ENCODE data around the gene IRF2.

DNA sequence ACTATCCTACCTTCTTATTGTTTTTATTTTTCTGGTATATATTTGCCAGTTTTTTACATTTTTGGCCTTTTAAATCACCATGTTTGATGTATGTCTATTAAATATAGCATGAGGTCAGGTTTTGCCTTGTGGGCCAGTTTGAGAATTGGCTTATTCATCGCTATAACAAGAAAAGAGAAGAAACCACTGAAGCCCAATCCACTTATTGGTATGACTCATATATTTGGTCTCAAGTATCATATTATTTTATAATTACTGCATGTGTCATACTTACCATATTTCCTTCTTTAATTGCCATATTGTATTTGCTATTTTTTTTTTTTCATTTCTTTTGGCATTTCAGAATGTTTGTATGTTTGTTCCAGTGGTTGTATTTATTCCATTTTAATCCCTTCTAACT is 99.3 kb downstream of the IRF2 start:
- TF ChIP-seq, protein P1, sequence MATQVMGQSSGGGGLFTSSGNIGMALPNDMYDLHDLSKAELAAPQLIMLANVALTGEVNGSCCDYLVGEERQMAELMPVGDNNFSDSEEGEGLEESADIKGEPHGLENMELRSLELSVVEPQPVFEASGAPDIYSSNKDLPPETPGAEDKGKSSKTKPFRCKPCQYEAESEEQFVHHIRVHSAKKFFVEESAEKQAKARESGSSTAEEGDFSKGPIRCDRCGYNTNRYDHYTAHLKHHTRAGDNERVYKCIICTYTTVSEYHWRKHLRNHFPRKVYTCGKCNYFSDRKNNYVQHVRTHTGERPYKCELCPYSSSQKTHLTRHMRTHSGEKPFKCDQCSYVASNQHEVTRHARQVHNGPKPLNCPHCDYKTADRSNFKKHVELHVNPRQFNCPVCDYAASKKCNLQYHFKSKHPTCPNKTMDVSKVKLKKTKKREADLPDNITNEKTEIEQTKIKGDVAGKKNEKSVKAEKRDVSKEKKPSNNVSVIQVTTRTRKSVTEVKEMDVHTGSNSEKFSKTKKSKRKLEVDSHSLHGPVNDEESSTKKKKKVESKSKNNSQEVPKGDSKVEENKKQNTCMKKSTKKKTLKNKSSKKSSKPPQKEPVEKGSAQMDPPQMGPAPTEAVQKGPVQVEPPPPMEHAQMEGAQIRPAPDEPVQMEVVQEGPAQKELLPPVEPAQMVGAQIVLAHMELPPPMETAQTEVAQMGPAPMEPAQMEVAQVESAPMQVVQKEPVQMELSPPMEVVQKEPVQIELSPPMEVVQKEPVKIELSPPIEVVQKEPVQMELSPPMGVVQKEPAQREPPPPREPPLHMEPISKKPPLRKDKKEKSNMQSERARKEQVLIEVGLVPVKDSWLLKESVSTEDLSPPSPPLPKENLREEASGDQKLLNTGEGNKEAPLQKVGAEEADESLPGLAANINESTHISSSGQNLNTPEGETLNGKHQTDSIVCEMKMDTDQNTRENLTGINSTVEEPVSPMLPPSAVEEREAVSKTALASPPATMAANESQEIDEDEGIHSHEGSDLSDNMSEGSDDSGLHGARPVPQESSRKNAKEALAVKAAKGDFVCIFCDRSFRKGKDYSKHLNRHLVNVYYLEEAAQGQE (IDR thresholded peaks at IDR 0.05; ENCODE audit: borderline replicate concordance) = no peak
- TF ChIP-seq POLR2AphosphoS5 (IDR thresholded peaks at IDR 0.05) (no peak), EP300 (conservative IDR thresholded peaks at IDR 0.05; ENCODE audit: poor library complexity, severe bottlenecking) (no peak), MXI1 (conservative IDR thresholded peaks at IDR 0.05; ENCODE audit: poor library complexity, severe bottlenecking) (no peak), EZH2 (IDR thresholded peaks at IDR 0.05; ENCODE audit: borderline replicate concordance, insufficient read depth, low read length, poor library complexity, severe bottlenecking) (no peak), RAD21 (conservative IDR thresholded peaks at IDR 0.05) (no peak), TAF1 (IDR thresholded peaks at IDR 0.05; ENCODE audit: low read depth) (no peak), SMC3 (conservative IDR thresholded peaks at IDR 0.05; ENCODE audit: poor library complexity) (no peak)
- TF ChIP-seq, protein P2, sequence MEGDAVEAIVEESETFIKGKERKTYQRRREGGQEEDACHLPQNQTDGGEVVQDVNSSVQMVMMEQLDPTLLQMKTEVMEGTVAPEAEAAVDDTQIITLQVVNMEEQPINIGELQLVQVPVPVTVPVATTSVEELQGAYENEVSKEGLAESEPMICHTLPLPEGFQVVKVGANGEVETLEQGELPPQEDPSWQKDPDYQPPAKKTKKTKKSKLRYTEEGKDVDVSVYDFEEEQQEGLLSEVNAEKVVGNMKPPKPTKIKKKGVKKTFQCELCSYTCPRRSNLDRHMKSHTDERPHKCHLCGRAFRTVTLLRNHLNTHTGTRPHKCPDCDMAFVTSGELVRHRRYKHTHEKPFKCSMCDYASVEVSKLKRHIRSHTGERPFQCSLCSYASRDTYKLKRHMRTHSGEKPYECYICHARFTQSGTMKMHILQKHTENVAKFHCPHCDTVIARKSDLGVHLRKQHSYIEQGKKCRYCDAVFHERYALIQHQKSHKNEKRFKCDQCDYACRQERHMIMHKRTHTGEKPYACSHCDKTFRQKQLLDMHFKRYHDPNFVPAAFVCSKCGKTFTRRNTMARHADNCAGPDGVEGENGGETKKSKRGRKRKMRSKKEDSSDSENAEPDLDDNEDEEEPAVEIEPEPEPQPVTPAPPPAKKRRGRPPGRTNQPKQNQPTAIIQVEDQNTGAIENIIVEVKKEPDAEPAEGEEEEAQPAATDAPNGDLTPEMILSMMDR (IDR thresholded peaks at IDR 0.05; ENCODE audit: poor library complexity, severe bottlenecking) = no peak
